LNCaP clone FGC (cell line): ENCODE results near the gene PCBP2.

Experiments
- DNase-seq: peaks from one replicate; pipeline ENCODE4 v3.0.0-alpha.2; 2011; ENCODE audit warnings: low read depth
- H3K4me3 ChIP-seq: 2 replicates; pipeline ENCODE4 v1.5.1; 2011; ENCODE audit warnings: mild to moderate bottlenecking, low read depth, low read length, control low read depth
- TF ChIP-seq, protein P1 (sequence below): IDR thresholded peaks from 2 replicates; pipeline ENCODE4 v1.5.1; 2012; ENCODE audit warnings: mild to moderate bottlenecking; ENCODE audit not compliant: control insufficient read depth, insufficient read depth; ENCODE audit errors: extremely low read depth

PCBP2 gene

DNA sequence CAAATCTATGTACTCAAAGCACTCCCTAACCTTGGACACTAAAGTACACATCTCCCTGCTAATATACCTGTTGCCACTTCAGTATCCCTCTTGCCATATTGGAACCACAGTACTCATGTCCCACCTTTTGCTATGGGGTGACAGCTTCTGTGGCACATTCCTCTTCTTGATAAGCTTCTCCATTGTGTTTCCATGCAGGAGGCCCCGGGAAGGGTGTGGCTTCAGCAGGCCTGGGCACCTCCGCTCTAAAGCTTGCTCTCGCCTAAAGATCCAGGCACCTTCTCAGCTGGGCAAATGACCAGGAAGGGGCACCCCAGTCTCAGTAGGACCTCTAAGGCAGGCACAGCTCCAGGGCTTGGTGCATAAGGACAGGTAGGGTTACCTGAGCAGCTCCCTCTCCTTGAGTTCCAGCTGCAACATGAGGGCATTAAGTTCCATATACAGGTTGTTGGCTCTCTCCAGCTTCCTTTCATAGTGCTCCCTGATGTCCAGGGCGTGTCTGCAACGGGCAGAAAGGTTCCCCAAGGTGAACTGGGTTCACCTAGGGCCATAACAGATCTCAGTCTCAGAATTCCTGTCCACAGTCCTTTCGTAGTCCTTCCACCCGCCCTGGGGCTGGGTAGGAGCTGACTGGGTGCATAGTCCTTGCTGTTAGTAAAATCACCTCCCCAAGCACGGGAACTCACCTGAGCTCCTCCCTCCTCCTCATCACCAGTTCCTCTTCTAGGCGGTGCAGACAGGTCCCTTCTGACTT lies 31.5 kb downstream of the PCBP2 start:
- TF ChIP-seq, protein P1, sequence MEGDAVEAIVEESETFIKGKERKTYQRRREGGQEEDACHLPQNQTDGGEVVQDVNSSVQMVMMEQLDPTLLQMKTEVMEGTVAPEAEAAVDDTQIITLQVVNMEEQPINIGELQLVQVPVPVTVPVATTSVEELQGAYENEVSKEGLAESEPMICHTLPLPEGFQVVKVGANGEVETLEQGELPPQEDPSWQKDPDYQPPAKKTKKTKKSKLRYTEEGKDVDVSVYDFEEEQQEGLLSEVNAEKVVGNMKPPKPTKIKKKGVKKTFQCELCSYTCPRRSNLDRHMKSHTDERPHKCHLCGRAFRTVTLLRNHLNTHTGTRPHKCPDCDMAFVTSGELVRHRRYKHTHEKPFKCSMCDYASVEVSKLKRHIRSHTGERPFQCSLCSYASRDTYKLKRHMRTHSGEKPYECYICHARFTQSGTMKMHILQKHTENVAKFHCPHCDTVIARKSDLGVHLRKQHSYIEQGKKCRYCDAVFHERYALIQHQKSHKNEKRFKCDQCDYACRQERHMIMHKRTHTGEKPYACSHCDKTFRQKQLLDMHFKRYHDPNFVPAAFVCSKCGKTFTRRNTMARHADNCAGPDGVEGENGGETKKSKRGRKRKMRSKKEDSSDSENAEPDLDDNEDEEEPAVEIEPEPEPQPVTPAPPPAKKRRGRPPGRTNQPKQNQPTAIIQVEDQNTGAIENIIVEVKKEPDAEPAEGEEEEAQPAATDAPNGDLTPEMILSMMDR, result no peak
- DNase-seq, result no peak
- H3K4me3 ChIP-seq, result no peak overlapping the region

DNA sequence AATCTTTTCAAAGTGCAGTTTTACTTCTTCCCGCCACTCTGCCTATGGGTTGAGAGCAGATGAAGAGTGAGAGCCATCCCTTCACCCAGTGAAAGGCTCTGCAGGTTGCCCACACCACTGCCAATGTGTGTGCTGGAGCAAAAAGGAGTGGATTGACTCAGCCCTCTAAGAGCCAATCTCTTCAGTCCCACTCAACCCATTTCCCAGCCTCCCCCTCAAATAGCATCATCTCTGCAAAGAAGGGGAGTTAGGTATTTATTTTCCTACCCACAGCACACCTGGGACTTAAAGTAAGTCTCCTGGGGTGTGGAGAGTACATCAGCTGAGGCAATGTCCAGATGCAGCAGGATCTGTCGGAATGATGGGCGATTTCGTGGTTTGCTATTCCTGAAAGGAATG lies 32.1 kb downstream of the PCBP2 start:
- H3K4me3 ChIP-seq, result no peak overlapping the region
- TF ChIP-seq, protein P1, result no peak
- DNase-seq, result no peak

DNA sequence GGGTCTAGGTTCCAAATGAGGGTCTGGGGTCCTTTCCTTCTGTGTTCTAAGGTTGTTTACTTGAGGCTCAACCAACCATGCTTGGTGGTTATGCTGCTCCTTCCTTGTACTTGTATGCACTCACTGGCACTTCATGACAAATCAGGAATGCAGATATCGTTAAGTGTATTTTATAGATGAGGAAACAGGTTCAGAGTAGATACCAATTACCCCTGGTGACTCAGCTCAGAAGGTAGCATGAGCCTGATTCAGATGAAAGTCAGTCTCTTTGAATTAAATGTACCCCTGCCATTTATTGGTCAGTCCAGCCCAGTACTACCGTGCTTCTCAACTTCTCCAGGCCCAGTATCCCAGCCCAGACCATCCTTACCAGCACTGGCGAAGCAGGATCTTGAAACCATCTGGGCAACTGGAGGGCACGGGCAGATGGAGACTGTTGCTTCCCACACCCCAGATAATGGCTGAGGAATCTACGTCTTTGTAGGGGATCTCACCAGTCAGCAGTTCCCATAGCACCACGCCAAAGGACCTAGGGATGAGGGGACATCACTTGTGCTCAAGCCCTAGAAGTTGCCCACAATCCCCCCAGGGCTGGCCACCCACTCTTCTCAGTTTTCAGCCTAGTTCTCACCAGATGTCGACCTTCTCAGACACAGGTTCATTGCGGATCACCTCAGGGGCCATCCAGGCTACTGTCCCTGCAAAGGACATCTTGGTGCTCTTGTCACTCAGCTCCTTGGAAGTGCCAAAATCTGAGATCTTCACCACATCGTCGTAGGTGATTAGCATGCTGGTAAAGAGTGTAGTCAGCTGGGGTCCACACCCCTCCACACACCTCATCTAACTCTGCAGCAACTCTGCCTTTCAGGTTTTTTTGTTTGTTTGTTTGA lies 33.0 kb downstream of the PCBP2 start:
- H3K4me3 ChIP-seq, result no peak overlapping the region
- DNase-seq, result no peak
- TF ChIP-seq, protein P1, result no peak

DNA sequence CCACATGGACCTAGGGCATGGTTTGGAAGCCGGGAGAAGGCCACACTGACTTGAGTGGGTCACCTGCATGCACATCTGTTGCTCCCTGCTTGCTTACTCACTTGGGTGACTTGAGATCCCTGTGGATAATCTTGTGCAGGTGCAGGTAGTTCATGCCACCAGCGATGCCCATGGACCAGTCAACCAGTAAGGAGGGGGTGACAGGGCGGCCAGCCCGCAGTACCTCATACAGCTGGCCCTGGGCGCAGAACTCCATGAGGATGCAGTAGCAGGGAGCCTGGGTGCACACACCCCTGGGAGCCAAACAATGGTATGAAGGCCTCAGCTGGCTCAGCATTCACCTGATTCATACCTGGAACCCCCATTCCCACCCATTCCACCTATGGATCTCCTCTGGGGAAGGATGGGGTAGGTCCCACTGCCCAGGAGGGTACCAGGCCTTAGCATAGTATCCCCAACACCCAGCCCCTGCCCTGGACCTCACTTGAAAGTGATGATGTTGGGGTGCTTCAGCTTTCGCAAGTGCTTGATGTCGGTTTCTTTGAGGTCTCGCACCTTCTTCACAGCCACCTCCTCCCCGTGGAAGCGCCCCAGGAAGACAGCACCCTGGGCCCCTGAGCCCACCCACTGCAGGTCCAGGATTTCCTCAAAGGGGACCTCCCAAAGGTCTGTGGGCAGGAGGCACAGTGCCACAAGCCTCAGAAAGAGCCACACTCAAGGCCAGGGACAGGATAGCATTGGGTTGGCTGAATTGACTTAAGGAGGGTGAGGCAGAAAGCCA lies 34.2 kb downstream of the PCBP2 start:
- no peak overlapping the region for H3K4me3 ChIP-seq
- TF ChIP-seq, protein P1, result no peak
- DNase-seq, result no peak

DNA sequence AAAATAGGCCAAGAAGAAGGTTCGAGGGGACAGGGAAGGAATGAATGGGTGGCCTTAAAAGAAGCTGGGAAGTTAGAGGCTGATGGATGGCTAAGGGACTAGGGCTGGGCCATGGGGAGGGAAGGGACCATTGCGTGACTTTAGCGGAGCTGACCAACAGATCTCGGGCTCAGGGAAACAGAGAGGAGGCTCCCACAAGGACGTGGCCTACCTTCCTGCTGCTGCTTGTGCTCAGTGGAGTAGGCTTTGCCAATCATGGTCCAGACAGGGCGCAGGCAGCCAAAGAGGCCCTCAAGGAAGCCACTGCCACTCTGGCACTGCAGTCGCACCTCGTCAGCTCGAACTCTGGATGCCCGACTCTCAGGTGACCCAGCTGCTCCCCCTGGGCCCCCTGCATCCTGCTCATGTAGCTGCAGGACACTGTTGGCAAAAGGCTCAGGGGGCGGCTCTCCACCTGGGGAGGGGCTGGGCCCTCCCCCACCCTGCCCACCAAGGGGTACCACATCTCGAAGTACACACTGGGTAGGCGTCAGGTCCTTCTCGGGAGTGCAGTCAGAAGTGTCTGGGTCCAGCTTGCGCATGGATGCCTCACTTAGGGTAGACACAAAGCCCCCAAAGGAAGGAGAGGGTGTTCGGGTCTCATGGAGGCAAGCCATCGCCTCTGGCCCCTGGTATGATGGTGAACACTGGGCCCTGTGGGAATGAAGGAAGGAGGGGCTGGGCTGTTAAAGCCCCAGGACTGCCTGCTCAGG lies 35.0 kb downstream of the PCBP2 start:
- H3K4me3 ChIP-seq, result no peak overlapping the region
- TF ChIP-seq, protein P1, result no peak
- no peak for DNase-seq

DNA sequence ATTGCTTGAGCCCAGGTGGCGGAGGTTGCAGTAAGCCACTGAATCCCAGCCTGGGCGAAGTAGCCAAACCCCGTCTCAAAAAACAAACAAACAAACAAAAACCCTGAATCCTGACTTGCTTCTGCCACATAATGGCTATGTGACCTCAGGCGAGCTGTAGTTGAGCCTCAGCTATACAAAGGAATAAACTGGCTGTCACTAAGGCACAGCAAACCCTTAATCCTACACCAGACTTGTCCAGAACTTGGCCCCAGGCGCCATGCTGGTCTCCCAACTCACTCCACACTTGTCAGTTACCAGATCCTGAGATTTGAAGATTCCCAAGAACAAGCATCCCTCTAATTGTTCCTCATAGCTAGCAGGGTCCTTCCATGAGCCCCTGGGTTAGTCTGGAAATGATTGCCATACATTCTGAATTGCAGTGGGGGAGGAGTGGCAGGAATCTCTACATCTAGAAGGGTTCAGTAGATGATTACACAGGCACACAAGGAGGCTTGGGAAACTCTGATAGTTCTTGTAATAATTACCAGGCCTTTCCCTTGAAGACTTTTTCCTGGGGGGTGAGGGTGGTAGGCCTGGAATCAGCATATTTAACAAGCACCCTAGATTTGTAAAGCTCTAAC lies 37.5 kb downstream of the PCBP2 start:
- no peak for DNase-seq
- TF ChIP-seq, protein P1, result no peak
- no peak overlapping the region for H3K4me3 ChIP-seq
